GM06990 (cell line): ENCODE results near the gene KLF4.
"Not testable (repeated sequence)": the region's sequence is repeated elsewhere in the genome, so short reads cannot be mapped to it uniquely, and the experiment has no call there.

ENCODE experiments used
- DNase-seq: peaks from one replicate; pipeline ENCODE4 v3.0.0-alpha.2; 2011; ENCODE audit not compliant: insufficient read length; ENCODE audit errors: extremely low read depth
- H3K27me3 ChIP-seq: replicated peaks from 2 replicates; pipeline ENCODE4 v1.6.0; 2011; ENCODE audit warnings: low read length; ENCODE audit not compliant: control insufficient read depth, insufficient read depth
- H3K36me3 ChIP-seq: 2 replicates; pipeline ENCODE4 v1.5.1; 2011; ENCODE audit warnings: low read length; ENCODE audit not compliant: control insufficient read depth, insufficient read depth
- H3K4me3 ChIP-seq: replicated peaks from 2 replicates; pipeline ENCODE4 v1.5.1; 2011; ENCODE audit warnings: low read depth, mild to moderate bottlenecking, control low read depth, low read length
- CTCF ChIP-seq: IDR thresholded peaks from 2 replicates; pipeline ENCODE4 v1.5.1; 2011; ENCODE audit warnings: low read length, control low read depth, mild to moderate bottlenecking, inconsistent platforms; ENCODE audit not compliant: insufficient read depth, poor library complexity, severe bottlenecking

Gene KLF4

DNA sequence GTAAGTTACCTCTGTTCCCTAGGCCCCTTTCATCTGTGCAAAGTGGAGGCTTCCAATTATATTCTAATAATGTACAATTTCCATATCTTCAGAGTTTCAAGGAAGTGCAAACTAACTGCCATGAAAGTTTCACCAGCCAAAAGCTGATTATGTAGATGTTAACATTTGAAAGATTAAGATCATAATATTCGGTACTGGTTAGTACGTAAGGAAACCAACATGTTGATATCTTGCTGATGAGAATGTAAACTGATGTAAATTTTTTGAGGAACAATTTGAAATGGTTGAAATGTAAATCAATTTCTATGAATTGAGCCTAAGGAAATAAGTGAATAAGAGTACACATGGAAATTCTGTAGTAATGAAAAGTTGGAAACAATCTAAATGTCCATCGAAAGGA lies 12.9 kb upstream of the KLF4 start:
- Histone ChIP-seq H3K36me3 (no peaks in the 10 kb centered on the region), H3K4me3 (no peak overlapping the region), H3K27me3 (0 out of 2 replicates have a peak, but pooled peaks cover 1% of the 10 kb centered on the region)

DNA sequence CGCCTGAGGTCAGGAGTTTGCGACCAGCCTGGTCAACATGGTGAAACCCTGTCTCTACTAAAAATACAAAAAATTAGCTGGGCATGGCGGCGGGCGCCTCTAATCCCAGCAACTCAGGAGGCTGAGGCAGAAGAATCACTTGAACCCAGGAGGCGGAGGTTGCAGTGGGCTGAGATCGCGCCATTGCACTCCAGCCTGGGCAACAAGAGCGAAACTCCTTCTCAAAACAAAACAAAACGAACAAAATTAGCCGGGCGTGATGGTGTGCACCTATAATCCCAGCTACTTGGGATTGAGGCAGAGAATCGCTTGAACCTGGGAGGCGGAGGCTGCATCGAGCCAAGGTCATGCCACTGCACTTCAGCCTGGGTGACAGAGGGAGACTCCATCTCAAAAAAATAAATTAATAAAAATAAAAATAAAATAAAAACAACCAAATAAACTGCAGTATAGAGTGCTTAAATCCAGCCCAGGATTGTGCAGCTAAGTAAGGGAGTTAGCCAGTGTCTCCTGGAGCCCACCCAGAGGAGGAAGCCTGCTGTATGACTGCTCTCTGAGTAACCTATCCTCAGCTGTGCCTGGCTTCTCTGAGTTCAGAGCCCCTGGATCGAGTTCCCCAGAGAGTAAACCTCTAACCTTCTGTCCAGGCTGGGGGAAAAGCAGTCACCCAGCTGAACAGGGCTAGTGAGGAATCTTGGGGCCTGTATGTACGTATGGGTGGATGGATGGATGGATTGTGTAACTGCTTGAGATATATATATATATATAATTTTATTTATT lies 11.0 kb upstream of the KLF4 start:
- not testable (repeated sequence) for H3K27me3 ChIP-seq, H3K4me3 ChIP-seq, DNase-seq, H3K36me3 ChIP-seq

More for the DNA sequence above, 12.9 kb upstream of the KLF4 start:
- no peak for DNase-seq
- TF ChIP-seq CTCF: no peak

DNA sequence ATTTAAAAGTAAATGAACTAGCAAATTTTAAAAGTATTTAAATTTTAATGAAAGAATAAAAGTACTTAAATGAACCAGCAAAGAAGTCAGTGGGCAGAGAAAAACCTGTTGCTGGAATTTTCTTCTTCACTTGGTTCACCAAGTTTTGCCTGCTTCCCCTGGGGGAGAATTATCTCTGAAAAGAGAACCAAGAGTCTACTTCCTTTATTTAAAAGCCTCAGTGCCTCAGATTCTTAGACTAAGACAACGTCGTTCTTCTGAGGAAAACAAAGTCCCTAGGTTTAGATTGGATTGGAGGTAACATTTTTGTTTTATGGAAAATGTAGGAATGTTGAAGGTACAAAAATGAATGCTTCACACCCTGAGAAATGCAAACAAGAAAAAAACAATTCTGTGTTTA lies 7.4 kb upstream of the KLF4 start:
- DNase-seq: no peak
- 0 out of 2 replicates have a peak, but pooled peaks cover 2% of the 10 kb centered on the region for H3K27me3 ChIP-seq
- no peak for TF ChIP-seq CTCF
- H3K4me3 ChIP-seq: no peak overlapping the region
- H3K36me3 ChIP-seq: no peaks in the 10 kb centered on the region

GRCh38 chr9:107492381-107492970 lies 2.9 kb upstream of the KLF4 start:
- no peak for DNase-seq
- Histone ChIP-seq H3K4me3 (no peak overlapping the region), H3K27me3 (peaks cover 4% of the 10 kb centered on the region; the same call in 1 of the 2 replicates), H3K36me3 (no peaks in the 10 kb centered on the region)
- TF ChIP-seq CTCF: no peak

GRCh38 chr9:107491081-107492053 lies 1.8 kb upstream of the KLF4 start:
- Histone ChIP-seq H3K36me3 (no peaks in the 10 kb centered on the region), H3K4me3 (no peak overlapping the region), H3K27me3 (peaks cover 4% of the 10 kb centered on the region; the same call in 1 of the 2 replicates)
- peak; percentile 6 for DNase-seq
- no peak for TF ChIP-seq CTCF

- H3K36me3 ChIP-seq, H3K4me3 ChIP-seq, DNase-seq, H3K27me3 ChIP-seq: not testable (repeated sequence)
Observed at GRCh38 chr9:107490606-107490970, 1.0 kb upstream of the KLF4 start.
